ENCODE data around the gene ANKRD31.
A peak's percentile ranks its signal among the peaks of the same experiment; 100 is the strongest.

The ANKRD31 gene

DNA sequence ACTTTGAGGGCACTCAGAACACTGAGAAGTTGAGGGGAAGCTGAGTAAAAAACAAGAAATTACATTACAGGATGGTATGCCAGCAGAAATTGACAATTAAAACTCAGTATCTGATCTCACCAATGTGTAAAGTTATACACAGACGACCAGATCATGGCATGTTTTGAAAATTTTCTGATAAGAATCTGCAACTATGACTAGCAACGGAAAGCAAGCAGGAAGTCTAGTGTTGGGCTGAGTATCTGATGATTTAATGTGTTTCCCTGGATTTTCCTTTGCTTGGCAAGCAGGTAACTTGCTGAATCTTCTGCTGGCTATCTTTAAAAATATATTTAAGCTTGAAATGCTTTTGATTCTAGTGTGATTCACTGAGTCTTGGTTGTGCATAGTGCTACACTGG is 179.1 kb downstream of the ANKRD31 start:
- Histone ChIP-seq H3K36me3 (no peaks in the 10 kb centered on the region), H3K9me3 (ENCODE audit: severe bottlenecking) (no peaks in the 10 kb centered on the region), H3K27ac (no peak overlapping the region), H3K4me3 (ENCODE audit: low read depth, low read length) (no peak overlapping the region), H3K27me3 (ENCODE audit: insufficient read depth, low read depth, severe bottlenecking) (no peaks in the 10 kb centered on the region)
- DNase-seq: no peak
- TF ChIP-seq CTCF (IDR thresholded peaks at IDR 0.05; ENCODE audit: low read depth, low read length): no peak

- Histone ChIP-seq H3K4me3 (ENCODE audit: low read depth, low read length) (no peak overlapping the region), H3K27me3 (ENCODE audit: insufficient read depth, low read depth, severe bottlenecking) (peaks cover 10% of the 10 kb centered on the region), H3K9me3 (ENCODE audit: severe bottlenecking) (no peaks in the 10 kb centered on the region), H3K27ac (no peak overlapping the region), H3K36me3 (no peaks in the 10 kb centered on the region)
- no peak for DNase-seq
- TF ChIP-seq CTCF (IDR thresholded peaks at IDR 0.05; ENCODE audit: low read depth, low read length): no peak
Observed at GRCh38 chr5:75055727-75056144, 180.9 kb downstream of the ANKRD31 start.

- TF ChIP-seq CTCF (IDR thresholded peaks at IDR 0.05; ENCODE audit: low read depth, low read length): no peak
- no peak for DNase-seq
- Histone ChIP-seq H3K27ac (no peak overlapping the region), H3K27me3 (ENCODE audit: insufficient read depth, low read depth, severe bottlenecking) (peaks cover 10% of the 10 kb centered on the region), H3K36me3 (no peaks in the 10 kb centered on the region), H3K4me3 (ENCODE audit: low read depth, low read length) (peak overlapping the region; percentile 69), H3K9me3 (ENCODE audit: severe bottlenecking) (no peaks in the 10 kb centered on the region)
Observed at GRCh38 chr5:75054134-75054930, 182.3 kb downstream of the ANKRD31 start.

DNA sequence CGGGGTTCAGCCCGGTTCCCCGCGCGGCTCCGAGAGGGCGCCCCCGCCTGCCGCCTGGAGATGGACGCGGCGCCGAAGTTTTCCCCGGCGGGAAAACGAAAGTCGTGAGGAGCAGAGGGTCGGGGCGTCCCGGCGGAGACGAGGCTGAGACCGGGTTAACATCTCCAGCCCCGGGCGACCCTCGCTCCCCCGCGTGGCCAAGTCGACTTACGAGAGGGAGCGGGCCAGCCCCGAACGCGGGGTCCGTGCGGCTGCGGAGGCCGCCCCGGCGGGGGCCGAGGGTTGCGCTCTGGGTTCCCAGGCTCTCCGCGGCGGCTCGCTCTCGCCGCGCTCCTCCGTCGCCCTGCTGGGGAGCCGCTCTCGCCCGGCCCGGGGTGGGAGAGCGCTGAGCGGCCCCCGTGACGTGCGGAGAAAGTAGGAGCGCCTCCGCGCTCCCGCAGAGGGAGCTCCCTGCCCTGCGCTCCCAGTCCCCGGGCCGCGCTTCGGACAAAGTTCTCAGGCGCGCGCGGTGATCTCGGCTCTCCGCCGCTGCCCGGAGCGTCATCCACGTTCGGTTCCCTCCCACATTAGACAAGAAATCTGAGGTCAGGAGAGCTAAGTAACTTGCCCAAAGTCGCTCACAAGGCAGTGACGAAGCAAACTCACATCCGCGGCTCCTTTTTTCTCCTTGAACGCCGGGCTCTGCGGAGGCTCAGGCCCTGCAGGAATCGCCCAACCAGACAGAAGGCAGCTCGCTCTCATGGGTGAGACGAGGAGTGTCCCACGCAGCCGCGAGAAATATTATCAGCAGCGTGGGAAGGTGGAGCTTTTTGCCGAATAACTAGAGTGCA is 183.2 kb downstream of the ANKRD31 start:
- Histone ChIP-seq H3K27me3 (ENCODE audit: insufficient read depth, low read depth, severe bottlenecking) (peaks cover 10% of the 10 kb centered on the region), H3K36me3 (no peaks in the 10 kb centered on the region), H3K9me3 (ENCODE audit: severe bottlenecking) (no peaks in the 10 kb centered on the region), H3K27ac (no peak overlapping the region), H3K4me3 (ENCODE audit: low read depth, low read length) (peak overlapping the region; percentile 69)
- 0 out of 2 replicates have a peak, but pooled peaks have one; percentile 2 for TF ChIP-seq CTCF (IDR thresholded peaks at IDR 0.05; ENCODE audit: low read depth, low read length)
- DNase-seq: peak; percentile 50

GRCh38 chr5:75053054-75053303 is 183.7 kb downstream of the ANKRD31 start:
- TF ChIP-seq CTCF (IDR thresholded peaks at IDR 0.05; ENCODE audit: low read depth, low read length): no peak
- Histone ChIP-seq H3K27ac (no peak overlapping the region), H3K36me3 (no peaks in the 10 kb centered on the region), H3K9me3 (ENCODE audit: severe bottlenecking) (no peaks in the 10 kb centered on the region), H3K27me3 (ENCODE audit: insufficient read depth, low read depth, severe bottlenecking) (peaks cover 10% of the 10 kb centered on the region), H3K4me3 (ENCODE audit: low read depth, low read length) (peak overlapping the region; percentile 69)
- DNase-seq: no peak
